HepG2 (cell line): ENCODE measurements around the gene SH3BGRL2. TPM values are rescaled to one million over a fixed set of nuclear protein-coding genes. Genes with fewer than 3 reads are reported as not detected.
A peak's percentile ranks its signal among the peaks of the same experiment; 100 is the strongest.

ENCODE experiments used
- BRCA1 ChIP-seq: sonication (generic); formaldehyde crosslinking; IDR thresholded peaks from 2 replicates; pipeline ENCODE4 v1.4.0; 2020; ENCODE audit warnings: missing genetic modification reagents
- FOXO1 ChIP-seq: sonication (generic); formaldehyde crosslinking; IDR thresholded peaks from 2 replicates; pipeline ENCODE4 v1.4.0; 2020; ENCODE audit warnings: missing genetic modification reagents
- KAT8 ChIP-seq: IDR thresholded peaks from 2 replicates; pipeline ENCODE4 v1.6.1; 2016; ENCODE audit warnings: missing genetic modification reagents, missing compliant biosample characterization
- KDM2A ChIP-seq: sonication (generic); formaldehyde crosslinking; IDR thresholded peaks from 2 replicates; pipeline ENCODE4 v1.4.0; 2020; ENCODE audit warnings: low read depth, missing genetic modification reagents, borderline replicate concordance
- KIAA2018 ChIP-seq: sonication (generic); formaldehyde crosslinking; IDR thresholded peaks from 2 replicates; pipeline ENCODE4 v1.5.0; 2020; ENCODE audit warnings: mild to moderate bottlenecking, missing genetic modification reagents, borderline replicate concordance
- KMT2A ChIP-seq: sonication (generic); formaldehyde crosslinking; IDR thresholded peaks from 2 replicates; pipeline ENCODE4 v1.4.0; 2020; ENCODE audit warnings: missing genetic modification reagents
- MLLT10 ChIP-seq: sonication (generic); formaldehyde crosslinking; IDR thresholded peaks from 2 replicates; pipeline ENCODE4 v1.4.0; 2020; ENCODE audit warnings: missing genetic modification reagents
- MYC ChIP-seq: sonication (generic); formaldehyde crosslinking; IDR thresholded peaks from 2 replicates; pipeline ENCODE4 v1.9.0; 2021; ENCODE audit warnings: missing genetic modification reagents, borderline replicate concordance
- RBM22 ChIP-seq: fragments of 200-400 bp; formaldehyde crosslinking; optimal IDR thresholded peaks from 2 replicates; pipeline ENCODE3; 2017; ENCODE audit warnings: mild to moderate bottlenecking, low read length, moderate library complexity
- REPIN1 ChIP-seq: sonication (generic); formaldehyde crosslinking; IDR thresholded peaks from 2 replicates; pipeline ENCODE4 v1.8.0; 2022; ENCODE audit warnings: missing genetic modification reagents, low read depth, mild to moderate bottlenecking, borderline replicate concordance
- SOX5 ChIP-seq: IDR thresholded peaks from 2 replicates; pipeline ENCODE4 v1.6.1; 2016; ENCODE audit warnings: borderline replicate concordance
- TBX2 ChIP-seq: sonication (generic); formaldehyde crosslinking; IDR thresholded peaks from 2 replicates; pipeline ENCODE4 v1.5.0; 2020; ENCODE audit warnings: missing genetic modification reagents, mild to moderate bottlenecking, borderline replicate concordance
- ZEB1 ChIP-seq: IDR thresholded peaks from 2 replicates; pipeline ENCODE4 v1.6.1; 2012; ENCODE audit warnings: mild to moderate bottlenecking, low read depth, inconsistent platforms; ENCODE audit not compliant: insufficient replicate concordance
- ZFX ChIP-seq: sonication (generic); formaldehyde crosslinking; IDR thresholded peaks from 2 replicates; pipeline ENCODE4 v1.4.0; 2020; ENCODE audit warnings: mild to moderate bottlenecking, low read depth, missing genetic modification reagents, moderate library complexity
- ZHX1 ChIP-seq: sonication (generic); formaldehyde crosslinking; IDR thresholded peaks from 2 replicates; pipeline ENCODE4 v1.8.1; 2022; ENCODE audit warnings: low read depth, mild to moderate bottlenecking, missing genetic modification reagents
- ZNF253 ChIP-seq: sonication (generic); formaldehyde crosslinking; IDR thresholded peaks from 2 replicates; pipeline ENCODE4 v1.8.0; 2022; ENCODE audit warnings: mild to moderate bottlenecking, missing genetic modification reagents, borderline replicate concordance
- ZNF329 ChIP-seq: sonication (generic); formaldehyde crosslinking; IDR thresholded peaks from 2 replicates; pipeline ENCODE4 v1.9.0; 2021; ENCODE audit warnings: low read depth, mild to moderate bottlenecking, missing genetic modification reagents
- ZNF441 ChIP-seq: sonication (generic); formaldehyde crosslinking; IDR thresholded peaks from 2 replicates; pipeline ENCODE4 v1.7.0; 2021; ENCODE audit warnings: missing genetic modification reagents, borderline replicate concordance
- ZNF777 ChIP-seq: sonication (generic); formaldehyde crosslinking; IDR thresholded peaks from 2 replicates; pipeline ENCODE4 v1.4.0; 2020; ENCODE audit warnings: missing genetic modification reagents
- polyA plus RNA-seq, 8 experiments: library from polyadenylated mRNA; depleted of rRNA in 3 of 8; stranded (reverse) in 7 of 8; unstranded in 1 of 8; fragments of >200 nt; fragmentation: Illumina TruSeq in 4 of 8; extraction: Trizol in 4 of 8; gene quantifications; 2 replicates each; pipeline versions ENCODE4 v1.2.1 to v1.2.3, GENCODE V29; 2011 to 2016; ENCODE audit warnings: low read depth in 4 of 8, missing spikeins in 1 of 8, mixed read lengths in 1 of 8; ENCODE audit not compliant: insufficient read depth in 1 of 8
- total RNA-seq, 5 experiments: library from RNA; depleted of rRNA; stranded (reverse); fragments of >200 nt; fragmentation: Illumina TruSeq; extraction: Trizol; gene quantifications; 2 replicates each; pipeline ENCODE4 v1.2.3, GENCODE V29; 2016; ENCODE audit warnings: low read depth in 1 of 5
- TF ChIP-seq, protein P1 (sequence below): sonication (generic); formaldehyde crosslinking; IDR thresholded peaks from 2 replicates; pipeline ENCODE4 v1.5.0; 2020; ENCODE audit warnings: missing genetic modification reagents, mild to moderate bottlenecking, borderline replicate concordance

Gene SH3BGRL2
- total and polyA plus RNA-seq, 2 of the 13 experiments (the other 11 are each of a cell fraction or from before 2014, with no cell fraction given): 10.9 to 28.8 TPM

- TF ChIP-seq ZHX1: no peak
- no peak for TF ChIP-seq ZNF253 (CRISPR knock-in tag)
- TF ChIP-seq MLLT10 (CRISPR knock-in tag): no peak
- peak; percentile 74 for TF ChIP-seq ZEB1
- peak; percentile 78 for TF ChIP-seq FOXO1 (CRISPR knock-in tag)
- TF ChIP-seq RBM22: no peak
- TF ChIP-seq KDM2A (CRISPR knock-in tag): no peak
- no peak for TF ChIP-seq ZFX
- peak; percentile 39; the same call in 1 of the 2 replicates for TF ChIP-seq REPIN1
- no peak for TF ChIP-seq BRCA1 (CRISPR knock-in tag)
- 0 out of 2 replicates have a peak, but pooled peaks have one; percentile 26 for TF ChIP-seq KAT8 (CRISPR knock-in tag)
- no peak for TF ChIP-seq KIAA2018
- no peak for TF ChIP-seq ZNF329 (CRISPR knock-in tag)
- no peak for TF ChIP-seq ZNF441 (CRISPR knock-in tag)
- no peak for TF ChIP-seq MYC (CRISPR knock-in tag)
- TF ChIP-seq KMT2A (CRISPR knock-in tag): no peak
- no peak for TF ChIP-seq ZNF777 (CRISPR knock-in tag)
- peak; percentile 75; the same call in 1 of the 2 replicates for TF ChIP-seq SOX5 (CRISPR knock-in tag)
- peak; percentile 58; the same call in 1 of the 2 replicates for TF ChIP-seq TBX2 (CRISPR knock-in tag)
- TF ChIP-seq, protein P1, sequence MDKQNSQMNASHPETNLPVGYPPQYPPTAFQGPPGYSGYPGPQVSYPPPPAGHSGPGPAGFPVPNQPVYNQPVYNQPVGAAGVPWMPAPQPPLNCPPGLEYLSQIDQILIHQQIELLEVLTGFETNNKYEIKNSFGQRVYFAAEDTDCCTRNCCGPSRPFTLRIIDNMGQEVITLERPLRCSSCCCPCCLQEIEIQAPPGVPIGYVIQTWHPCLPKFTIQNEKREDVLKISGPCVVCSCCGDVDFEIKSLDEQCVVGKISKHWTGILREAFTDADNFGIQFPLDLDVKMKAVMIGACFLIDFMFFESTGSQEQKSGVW (CRISPR knock-in tag): no peak
Observed at GRCh38 chr6:79617518-79617941, 13.6 kb upstream of the SH3BGRL2 start (continued).
